Fibroblast of peridontal ligament (primary cell): ENCODE data around the gene SH3GL1.
A peak's percentile ranks its signal among the peaks of the same experiment; 100 is the strongest.
"Not testable (repeated sequence)": the region's sequence is repeated elsewhere in the genome, so short reads cannot be mapped to it uniquely, and the experiment has no call there.

Source experiments
- DNase-seq: peaks from one replicate; pipeline ENCODE4 v3.0.0-alpha.2; 2010; ENCODE audit errors: extremely low read depth

SH3GL1 gene

DNA sequence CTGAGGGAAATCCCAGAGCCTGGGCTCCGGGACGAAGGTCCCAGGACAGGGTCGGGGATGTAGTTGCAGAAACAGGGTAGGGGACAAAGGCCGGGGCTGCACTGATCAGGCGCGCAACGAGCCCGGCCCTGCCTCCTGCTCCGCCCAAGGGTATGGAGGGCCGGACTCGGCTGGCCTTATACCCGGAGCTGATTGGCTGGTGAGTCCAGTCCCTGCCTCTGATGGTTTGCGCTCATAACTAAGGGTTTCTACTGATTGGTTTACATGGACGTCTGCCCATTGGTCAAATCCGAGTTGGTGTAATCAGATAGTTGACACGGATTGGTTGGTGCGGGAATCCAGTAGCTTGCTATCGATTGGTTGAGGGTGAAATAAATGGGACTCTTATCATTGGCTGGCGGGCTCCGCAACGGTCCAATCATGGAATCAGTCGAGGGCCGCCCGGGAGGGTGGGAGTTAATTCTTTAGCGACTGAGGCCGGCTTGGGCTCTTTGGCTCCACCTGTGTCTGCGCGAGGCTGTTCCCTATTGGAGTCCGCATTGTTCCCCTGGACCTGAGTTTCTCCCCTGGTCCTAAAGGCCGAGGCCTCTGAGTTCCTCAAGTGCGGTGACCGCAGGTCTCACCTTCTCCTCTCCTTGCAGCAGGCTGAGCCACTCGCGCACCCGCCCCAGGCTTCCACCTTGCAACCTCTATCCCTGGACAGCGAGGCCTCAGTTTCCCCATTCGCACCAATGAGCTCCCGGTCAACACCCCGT, 57.6 kb downstream of the SH3GL1 start:
- DNase-seq, result peak; percentile 100

DNA sequence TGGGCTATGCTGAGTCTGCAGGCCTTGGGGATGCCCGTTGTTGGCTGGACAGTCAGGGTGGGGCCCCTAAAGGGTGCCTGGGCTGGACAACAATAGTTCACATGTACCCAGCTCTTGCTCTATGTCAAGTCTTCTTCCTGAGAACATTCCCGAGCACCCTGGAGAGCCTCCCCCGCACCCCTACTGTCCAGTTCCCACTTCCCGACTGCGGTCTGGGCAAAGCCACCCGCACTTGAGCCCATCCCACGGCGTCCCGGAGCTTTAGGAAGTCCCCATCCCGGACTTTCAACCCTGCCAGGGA, 58.1 kb downstream of the SH3GL1 start:
- DNase-seq, result no peak

DNA sequence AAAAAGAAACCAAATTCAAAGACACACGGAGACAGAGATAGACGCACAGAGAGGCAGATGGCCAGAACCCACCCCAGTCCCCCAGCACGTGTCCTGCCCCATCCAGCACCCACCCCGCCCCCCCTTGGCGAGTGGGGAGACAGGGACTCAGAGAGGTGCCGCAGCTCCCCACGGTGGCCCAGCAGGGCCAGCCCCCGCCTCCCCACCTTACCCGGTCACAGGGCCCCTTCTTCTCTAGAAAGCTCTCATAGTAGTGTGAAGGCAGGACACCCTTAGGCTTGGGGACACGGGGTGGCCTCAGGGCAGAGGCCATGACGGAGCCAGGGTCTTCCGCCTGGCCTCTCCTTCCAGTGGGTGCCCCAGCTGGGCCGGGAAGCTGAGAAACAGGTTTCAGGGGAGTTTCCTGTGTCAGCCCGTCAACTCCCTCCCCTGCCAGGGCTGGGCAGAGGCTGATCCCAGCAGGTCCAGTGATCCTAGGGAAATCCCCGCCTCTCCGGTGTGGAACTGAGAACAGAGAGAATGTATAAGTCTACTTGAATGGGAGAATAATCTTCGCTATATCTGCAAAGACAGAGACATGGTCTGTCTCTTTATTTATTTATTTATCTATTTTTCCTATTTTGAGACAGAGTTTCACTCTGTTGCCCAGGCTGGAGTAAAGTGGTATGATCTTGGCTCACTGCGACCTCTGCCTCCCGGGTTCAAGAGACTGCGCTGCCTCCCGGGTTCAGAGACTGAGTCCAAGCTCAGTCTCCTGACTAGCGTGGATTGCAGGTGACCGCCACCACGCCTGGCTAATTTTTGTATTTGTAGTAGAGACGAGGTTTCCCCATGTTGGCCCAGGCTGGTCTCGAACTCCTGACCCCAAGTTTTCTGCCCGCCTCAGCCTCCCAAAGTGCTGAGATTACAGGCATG, 61.6 kb downstream of the SH3GL1 start, which contains the start of gene STAP2:
Gene STAP2, minus strand, starts transcription at position 387 of the 915 bp plus-strand sequence. Its CDS starts 74 bp downstream, at position 313.
- DNase-seq, result peak; percentile 8

DNA sequence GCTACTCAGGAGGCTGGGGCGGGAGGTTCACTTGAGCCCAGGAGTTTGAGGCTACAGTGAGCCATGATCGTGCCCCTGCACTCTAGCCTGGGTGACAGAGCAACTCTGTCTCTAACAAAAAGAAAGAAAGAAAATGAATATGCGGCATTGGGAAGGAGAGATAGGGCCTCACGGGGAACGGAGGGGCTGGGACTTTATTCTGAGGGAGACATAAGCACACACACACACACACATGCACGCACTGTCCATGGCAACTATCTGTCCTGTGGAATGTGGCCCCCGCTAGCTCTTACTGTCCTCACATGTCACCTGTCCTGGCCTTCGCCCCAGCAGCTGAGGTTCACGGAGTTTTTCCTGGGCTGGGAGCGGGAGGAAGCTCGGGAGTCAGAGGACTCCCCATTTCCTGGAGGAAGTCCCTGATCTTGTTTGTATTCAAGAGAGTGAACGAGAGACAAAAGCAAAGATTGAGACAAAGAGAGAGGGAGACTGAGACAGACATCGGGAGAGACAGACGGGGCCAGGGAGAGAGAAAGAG, 62.4 kb downstream of the SH3GL1 start:
- DNase-seq, result peak; percentile 24

DNA sequence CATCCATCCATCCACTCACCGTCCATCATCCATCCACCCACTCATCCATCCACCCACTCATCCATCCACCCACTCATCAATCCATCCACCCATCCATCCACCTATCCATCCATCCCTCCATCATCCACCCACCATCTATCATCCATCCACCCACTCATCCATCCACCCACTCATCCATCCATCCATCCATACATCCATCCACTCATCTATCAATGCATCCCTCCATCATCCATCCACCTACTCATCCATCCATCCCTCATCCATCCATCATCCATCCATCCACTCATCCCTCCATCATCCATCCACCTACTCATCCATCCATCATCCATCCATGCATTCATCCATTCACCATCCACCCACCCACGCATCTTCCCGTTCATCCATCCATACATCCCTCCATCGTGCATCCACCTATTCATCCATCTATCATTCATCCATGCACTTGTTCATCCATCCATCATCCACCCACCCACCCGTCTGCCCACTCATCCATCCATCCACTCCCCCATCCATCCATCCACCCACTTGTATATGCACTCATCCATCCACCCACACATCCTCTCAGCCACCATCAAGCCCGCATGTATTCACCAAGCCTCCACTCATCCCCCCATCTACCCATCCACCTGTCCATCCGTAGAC, 65.3 kb downstream of the SH3GL1 start:
- no peak for DNase-seq

DNA sequence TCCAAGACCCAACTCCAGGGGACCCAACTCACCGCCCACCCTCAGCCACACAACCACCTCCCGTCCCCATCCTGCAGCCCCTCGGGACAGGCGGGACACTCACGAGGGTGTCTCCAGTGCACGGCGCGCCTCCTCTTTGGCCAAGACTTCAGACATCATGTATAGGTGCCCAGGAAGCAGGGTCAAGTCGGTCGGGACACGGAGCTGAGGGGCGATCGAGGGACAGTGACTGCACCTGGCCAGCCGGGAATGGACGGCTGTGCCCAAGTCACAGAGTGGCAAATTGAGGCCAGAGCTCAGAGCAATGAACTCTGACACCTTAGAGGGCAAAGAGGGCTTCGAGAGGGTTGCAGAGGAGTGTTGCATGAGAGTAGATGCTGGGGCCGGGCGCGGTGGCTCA, 70.5 kb downstream of the SH3GL1 start:
- no peak for DNase-seq

DNA sequence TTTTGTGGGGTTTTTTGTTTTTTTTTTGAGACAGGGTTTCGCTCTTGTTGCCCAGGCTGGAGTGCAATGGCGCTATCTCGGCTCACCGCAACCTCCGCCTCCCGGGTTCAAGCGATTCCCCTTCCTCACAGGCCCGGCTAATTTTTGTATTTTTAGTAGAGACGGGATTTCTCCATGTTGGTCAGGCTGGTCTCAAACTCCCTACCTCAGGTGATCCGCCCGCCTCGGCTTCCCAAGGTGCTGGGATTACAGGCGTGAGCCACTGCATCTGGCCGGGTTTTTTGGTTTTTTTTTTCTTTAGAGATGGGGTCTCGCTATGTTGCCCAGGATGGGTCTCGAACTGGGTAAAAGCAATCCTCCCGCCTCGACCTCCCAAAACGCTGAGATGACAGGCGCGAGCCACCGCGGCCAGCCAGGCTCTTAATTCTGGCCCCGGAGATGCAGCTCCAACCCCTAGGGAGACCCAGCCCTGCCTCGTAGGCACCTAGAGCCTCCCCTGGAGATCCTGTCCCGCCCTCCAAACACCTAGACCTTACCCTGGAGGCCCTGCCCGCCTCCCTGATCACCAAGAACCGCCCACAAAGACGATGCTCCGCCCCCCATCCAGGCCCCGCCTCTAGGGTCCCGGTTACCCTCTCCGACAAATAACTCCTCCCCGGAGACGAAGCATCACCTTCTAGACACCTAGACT, 71.2 kb downstream of the SH3GL1 start:
- DNase-seq, result not testable (repeated sequence)

DNA sequence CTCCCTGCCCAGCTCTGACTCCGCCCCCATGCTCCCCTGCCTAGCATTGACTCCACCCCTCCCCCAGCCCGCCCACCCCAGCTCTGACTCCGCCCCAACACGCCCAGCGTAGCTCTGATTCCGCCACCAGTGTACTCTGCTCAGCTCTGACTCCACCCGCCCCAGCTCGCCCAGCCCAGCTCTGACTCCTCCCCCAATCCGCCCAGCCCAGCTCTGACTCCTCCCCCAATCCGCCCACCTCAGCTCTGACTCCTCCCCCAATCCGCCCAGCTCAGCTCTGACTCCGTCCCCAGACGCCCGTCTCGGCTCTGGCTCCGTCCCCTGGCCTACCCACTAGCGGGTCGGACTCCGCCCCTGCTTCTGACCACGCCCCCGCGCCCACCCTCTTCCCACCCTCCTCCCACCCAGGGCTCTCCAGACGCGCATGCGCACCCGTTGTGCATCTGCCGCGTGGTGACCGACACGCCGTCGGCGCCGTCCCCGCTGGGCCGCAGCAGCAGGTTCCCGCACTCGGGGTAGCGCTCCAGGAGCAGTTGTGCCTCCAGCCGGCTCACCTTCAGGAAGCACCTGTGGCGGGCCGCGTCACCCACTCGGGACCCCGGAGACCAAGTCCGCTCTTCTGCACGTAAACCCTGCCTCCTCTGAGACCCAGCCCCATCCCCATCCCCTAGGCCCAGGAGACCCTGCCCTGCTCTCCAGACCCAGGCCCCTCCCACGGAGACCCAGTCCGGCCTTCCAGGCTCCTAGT, 71.9 kb downstream of the SH3GL1 start:
- peak; percentile 80 for DNase-seq

DNA sequence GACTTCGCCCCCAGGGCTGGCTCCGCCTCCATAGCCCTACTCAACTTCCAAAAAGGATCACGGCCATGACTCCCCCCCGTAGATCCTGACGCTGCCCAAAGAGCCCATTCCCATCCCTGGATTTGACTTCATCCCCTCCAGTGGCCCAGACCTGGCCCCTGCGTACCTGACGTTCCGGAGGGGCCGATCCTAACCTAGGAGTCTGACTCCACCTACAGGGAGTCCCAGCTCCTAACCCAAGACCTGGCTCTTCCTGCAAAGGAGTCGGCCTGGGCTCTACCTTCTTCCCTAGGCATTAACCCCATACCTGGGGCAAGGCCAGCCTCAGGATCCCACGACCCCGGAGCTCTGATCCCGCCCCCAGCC, 72.5 kb downstream of the SH3GL1 start:
- no peak for DNase-seq

DNA sequence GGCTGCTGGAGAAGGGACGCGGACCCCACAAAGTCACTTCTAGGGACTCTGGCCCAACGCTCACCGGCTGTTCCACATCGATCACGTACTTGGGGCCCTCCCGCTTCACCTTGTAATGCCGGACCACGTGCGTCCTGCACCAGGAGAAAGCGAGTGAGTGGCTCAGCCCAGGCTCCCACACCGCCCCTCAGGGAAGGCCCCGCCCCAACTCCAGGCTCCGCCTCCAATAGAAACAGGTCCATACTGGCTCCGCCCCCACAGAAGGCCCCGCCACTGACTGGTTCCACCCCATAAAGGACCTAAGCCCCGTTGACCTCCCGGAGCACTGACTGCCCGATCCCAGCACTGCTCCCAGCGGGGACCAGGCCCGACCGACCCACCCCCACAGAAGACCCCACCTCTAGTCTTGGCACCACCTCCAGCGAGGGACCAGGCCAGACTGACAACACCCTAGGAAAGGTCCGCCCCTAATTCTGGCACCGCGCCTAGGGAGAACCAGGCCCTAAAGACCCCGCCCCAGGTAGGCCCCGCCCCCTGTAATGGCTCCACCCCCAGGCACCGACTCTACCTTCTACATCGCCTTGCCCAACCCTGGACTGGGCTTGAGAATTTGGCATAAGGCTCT, 73.0 kb downstream of the SH3GL1 start:
- DNase-seq, result no peak

DNA sequence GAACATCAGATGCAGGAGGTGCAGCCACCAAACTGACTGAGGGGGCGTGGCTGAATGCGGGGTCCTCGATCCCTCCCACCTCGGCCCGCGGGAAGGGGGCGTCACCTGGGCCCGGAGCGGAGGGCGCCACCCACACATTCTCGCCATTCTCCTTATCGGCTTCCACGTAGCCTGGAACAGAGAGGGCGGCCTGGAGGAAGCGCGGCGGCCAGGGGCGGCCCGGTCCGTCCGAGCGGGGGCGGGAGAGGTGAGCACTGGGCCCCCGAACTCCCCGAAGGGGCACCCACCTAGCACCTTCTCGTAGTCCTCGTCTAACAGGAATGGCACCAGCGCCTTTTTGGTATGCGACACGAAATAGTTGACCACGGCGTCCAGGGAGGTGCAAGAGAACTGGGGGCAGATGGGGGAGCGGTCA, 73.5 kb downstream of the SH3GL1 start:
- no peak for DNase-seq

DNA sequence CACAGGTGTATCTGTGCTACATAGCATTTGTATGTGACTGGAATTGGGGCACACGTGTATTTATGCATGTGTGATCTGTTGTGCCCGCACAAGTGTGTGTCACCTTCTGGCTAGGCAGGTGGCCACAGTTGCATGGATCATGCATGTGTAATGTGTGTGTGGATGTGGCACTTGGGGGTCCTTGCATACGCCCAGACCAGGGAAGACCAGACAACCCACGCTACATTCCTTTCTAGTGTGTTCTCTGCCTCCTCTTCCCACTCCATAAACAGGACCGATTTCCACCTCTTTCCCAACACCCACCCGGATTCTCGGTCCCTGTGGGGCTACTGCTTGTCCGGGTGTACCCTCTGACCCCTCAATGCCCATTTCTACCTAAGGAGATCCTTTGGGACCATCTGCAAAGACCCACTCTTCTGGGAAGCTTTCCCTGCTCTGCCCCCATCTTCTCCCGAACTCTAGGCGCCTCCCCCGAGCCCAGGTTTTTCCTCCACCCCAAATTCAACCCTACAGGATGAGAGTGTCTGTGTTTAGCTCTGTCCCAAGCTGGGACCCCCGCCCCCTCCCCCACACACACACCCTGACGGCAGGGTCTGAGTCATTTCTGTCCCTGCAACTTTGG, 74.0 kb downstream of the SH3GL1 start:
- no peak for DNase-seq

DNA sequence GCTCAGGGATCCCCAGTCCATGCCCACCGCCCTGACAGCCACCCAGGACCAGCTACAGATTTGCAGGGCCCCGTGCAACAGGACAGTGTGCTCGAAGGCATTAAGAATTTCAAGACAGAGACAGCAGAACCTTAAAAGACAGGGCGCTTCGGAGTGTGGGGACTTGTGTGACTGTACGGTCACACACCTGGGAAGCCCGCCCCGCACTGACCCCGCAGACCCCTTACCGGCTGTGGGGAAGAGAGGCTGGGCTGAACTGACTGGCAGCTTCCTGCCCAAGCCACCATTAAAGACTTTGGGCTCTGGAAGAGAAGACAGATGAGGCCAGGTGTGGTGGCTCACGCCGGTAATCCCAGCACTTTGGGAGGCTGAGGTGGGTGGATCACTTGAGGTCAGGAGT, 76.1 kb downstream of the SH3GL1 start:
- DNase-seq, result no peak

DNA sequence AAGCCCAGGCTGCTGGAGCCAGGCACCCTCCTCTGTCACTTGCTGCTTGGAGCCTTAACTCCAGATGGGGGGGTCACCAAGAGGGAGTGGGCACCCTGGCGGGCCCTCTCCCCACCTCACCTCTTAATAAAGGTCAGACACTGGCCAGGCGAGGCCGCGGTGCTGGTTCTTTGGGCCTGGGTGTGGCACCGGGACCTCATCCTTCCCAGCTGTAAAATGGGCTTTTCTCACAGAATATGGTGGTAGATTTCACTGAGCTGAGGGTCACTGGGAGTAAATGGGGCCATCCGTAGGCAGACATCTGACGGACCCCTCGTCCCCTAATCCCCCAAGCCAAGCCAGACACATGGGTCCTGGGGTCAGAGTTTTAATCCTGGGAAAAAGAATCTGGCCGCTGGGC, 76.7 kb downstream of the SH3GL1 start:
- DNase-seq, result no peak

DNA sequence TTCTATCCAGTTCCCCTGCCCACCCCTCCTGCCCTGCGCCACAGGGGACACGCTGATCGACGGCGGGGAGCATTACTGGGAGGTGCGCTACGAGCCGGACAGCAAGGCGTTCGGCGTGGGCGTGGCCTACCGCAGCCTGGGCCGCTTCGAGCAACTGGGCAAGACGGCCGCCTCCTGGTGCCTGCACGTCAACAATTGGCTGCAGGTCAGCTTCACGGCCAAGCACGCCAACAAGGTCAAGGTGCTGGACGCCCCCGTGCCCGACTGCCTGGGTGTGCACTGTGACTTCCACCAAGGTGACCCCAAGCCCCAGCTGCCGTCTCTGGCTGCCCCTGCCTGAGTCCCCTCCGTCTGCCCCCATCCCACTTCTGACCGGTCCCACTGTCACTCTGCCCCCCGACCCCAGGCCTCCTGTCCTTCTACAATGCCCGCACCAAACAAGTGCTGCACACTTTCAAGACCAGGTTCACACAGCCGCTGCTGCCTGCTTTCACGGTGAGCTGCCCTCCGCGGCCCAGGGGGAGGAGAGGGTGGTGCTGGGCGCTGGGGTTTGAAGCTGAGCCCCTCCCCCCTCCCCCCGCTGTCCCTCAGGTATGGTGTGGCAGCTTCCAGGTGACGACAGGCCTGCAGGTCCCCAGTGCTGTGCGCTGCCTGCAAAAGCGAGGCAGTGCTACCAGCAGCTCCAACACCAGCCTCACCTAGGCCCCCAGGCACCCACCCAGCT, 77.2 kb downstream of the SH3GL1 start:
- no peak for DNase-seq

DNA sequence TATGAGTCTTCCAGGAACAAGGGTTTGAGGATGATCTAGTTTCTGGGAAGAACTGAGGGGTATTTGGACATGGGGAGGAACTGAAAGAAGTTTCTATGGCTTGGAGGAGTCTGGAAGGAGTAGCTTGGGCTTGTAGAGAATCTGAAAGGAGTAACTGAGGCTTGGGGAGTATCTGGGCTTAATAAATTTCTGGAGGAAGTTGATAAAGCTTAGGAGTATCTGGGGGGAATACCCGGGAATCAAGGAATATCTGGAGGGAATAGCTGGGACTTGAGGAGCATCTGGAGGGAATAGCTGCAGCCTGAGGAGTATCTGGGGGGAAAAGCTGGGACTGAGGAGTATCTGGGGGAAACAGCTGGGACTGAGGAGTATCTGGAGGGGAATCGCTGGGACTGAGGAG, 79.9 kb downstream of the SH3GL1 start:
- no peak for DNase-seq

DNA sequence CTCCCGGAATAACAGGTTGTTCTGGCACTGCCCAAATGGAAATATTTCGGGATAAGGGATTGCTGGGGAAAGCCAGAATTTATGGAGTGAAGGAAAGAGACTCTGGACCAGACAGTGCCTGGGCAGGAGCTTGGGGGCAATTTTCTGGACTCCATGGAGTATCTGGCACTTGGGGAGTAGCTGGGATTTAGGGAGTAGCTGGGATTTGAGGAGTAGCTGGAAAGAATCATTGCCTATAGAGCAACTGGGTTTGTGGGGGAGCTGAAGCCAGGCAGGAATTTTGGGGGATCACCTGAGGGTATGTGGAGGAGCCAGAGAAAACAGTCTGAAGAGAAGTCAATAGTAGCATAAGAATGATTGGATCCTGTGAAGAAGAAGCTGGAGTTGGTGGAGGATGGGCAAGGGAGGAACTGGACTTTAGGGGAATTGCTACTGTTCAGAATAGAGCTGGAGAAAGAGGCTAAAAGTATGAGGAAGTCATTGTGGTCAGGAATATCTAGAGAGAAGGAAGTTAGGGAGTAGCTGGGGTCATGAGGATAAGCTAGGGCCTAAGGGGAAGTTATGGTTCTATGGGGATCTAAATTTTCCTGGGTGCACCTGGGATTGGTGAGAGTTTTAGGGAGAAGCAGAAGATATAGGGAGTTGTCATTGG, 81.2 kb downstream of the SH3GL1 start:
- no peak for DNase-seq

DNA sequence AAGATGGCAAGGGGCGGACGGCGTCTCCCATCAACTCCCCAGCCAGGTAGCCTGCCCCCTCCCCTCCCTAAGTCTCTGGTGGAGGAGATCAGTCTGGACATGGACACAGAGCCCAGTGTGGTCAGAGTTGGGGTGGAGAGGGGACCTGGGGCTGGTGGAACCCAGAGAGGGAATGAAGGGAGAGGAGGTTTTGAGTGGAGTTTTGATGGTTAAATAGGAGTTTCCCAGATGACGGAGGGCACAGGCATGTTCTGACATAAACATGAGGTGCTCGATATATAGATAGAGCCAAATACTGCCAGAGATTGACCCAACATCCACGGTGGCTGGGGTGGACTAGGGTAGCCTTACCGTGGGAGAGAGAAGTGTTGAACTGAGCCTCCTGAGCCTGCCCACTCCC, 81.9 kb downstream of the SH3GL1 start:
- DNase-seq, result no peak

DNA sequence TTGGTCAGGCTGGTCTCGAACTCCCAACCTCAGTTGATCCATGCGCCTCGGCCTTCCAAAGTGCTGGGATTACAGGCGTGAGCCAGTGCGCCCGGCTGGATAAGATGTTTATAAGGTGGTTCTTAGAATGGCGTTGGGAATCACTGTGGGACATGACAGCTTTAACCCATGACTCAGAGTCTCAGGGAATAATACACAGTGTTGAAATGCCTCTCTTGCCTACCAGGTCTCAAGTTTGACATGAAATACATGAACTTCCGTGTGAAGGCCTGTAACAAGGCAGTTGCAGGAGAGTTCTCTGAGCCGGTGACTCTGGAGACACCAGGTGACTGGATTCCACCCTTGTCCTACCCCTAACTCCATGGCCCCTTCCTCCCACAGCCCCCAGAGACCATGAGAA, 83.4 kb downstream of the SH3GL1 start:
- DNase-seq, result no peak
